Skin of body (tissue), 2 donors: Measurements from ENCODE around the gene CTSD. TPM values are rescaled to one million over a fixed set of nuclear protein-coding genes. Genes with fewer than 3 reads are reported as not detected.

Experiments used
- DNase-seq: peaks from one replicate; lab custom pipeline; 2025; lab: John Stamatoyannopoulos, UW
- total RNA-seq: library from RNA; depleted of rRNA; stranded (reverse); fragments of >200 nt; gene quantifications from one replicate; pipeline ENCODE4 v1.2.3, GENCODE V29; 2014

Gene CTSD
- total RNA-seq, 1 donor from 2014 or later, result 118 TPM

DNA sequence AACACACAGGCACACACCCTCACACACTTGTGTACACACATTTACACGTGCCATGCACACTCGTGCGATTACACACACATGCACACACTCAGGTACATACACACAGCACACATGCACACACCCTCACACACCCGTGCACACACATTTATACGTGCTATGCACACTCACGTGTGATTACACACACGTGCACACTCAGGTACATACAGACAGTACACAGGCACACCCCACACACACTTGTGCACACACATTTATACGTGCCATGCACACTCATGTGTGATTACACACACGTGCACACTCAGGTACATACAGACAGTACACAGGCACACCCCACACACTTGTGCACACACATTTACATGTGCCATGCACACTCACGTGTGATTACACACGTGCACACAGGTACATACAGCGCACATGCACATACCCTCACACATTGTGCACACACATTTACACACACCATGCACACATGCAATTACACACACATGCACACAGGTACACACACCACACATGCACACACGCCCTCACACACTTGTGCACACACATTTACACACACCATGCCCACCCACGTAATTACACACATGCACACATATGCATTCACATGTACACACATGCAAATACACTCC, 17.9 kb downstream of the CTSD start:
- DNase-seq, result no peak

GRCh38 chr11:1744891-1745700, 18.6 kb downstream of the CTSD start:
- DNase-seq, result no peak

DNA sequence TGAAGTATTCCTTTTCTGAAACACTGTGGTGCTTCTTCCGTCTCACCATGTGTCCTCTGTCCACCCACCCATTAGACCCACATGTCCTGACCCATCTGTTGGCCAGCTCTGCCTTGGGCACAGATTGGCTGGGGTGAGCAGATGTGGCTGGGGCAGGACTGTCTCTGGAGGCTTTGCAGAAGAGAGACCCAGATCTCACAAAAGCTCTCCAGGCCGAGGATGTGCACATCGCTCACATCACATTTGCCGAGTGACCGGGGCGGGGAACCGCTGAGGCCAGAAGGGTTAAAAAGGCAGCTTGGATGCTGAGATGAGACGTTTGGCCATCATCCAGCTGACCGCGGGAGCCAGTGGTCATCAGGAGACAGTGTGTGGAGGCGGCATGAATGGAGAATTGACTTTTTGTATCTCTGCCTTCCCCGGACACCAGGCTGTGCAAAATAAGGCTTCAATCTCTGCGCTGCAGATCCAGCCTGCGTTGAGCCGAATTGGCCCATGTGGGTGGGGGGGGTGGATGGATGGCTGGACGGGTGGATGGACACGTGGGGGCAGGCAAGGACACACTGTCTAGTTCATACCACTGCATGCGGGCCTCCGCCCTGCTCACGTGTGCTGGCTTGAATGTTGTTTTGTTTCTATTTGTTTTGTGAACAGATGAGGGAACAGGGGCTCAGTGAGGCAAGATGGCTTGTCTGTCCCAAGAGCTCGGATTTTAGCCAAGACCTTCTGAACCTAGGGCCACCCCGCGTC, 19.4 kb downstream of the CTSD start:
- no peak for DNase-seq

DNA sequence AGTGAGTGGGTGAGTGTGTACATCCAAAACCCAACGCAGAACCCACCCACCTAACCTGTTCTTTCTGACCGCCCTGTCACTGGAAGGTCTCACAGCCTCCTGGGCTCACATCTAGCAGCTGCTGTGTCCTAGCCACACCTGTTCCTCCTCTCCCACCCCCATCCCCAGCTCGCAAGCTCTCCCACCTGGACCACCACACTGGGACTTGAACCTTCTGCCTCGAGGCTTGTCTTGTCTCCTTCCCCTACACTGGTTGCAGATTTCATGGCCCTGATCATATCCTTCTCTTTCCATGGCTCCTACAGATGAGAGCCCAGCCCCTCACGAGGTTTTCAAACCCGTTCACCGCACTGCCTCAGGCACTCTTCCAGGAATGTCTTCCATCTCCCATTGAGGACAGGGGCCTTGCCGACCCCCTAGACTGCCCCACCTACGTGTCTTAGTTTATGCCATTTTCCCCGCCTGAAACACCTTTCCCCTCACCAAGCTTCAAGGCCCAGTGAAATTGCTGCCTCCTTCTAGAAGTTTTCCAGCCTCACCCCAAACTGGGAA, 20.1 kb downstream of the CTSD start:
- DNase-seq, result no peak

DNA sequence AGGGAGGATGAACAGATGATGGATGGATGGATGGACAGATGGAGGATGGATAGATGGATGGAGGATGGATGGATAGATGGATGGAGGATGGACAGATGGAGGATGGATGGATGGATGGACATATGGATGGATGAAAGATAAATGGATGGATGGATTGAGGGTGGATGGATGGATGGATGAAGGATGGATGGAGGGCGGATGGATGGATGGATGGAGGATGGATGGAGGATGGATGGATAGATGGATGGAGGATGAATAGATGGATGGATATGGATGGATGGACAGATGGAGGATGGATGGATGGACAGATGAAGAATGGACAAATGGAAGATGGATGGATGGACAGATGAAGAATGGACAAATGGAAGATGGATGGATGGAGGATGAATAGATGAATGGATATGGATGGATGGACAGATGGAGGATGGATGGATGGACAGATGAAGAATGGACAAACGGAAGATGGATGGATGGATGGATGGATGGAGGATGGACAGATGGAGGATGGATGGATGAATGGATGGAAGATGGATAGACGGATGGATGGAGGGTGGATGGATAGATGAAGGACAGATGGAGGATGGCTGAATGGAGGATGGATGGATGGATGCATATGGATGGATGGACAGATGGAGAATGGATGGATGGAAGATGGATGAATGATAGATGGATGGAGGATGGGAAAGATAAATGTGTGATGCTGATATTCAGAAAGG, 20.7 kb downstream of the CTSD start:
- no peak for DNase-seq

DNA sequence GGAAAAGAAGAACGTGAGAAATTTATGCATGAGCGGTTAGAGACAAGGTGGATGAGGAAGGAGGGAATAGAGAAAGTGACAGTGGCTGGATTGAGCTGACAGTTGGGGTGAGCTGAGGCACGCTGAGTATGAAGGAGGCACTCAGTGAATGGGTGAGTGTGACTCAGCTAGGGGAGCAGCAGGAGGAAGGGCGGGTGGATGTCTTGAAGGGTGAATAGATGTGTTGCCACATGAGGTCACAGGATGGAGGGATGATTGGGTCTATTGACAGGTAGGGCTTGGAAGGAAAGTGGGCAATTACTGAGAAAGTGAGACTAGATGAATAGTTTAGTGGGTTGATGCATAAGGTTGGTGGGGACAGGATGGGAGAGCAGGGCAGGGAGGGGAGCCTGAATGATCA, 21.4 kb downstream of the CTSD start:
- DNase-seq, result no peak

DNA sequence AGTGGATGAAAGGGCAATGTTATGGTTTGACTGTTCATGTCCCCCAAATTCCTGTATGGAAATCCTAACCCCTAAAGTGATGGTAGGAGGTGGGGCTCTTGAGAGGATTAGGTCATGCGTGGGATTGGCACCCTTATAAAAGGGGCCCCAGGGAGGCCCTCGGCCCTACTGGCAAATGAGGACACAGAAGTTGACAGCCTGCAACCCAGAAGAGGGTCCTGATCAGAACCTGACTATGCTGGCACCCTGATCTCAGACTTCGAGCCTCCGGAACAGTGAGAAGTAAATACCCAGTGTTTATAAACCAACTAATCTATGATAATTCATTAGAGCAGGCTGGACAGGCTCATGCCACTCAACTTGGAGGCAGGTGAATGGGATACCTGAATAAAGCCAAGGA, 22.0 kb downstream of the CTSD start:
- no peak for DNase-seq

DNA sequence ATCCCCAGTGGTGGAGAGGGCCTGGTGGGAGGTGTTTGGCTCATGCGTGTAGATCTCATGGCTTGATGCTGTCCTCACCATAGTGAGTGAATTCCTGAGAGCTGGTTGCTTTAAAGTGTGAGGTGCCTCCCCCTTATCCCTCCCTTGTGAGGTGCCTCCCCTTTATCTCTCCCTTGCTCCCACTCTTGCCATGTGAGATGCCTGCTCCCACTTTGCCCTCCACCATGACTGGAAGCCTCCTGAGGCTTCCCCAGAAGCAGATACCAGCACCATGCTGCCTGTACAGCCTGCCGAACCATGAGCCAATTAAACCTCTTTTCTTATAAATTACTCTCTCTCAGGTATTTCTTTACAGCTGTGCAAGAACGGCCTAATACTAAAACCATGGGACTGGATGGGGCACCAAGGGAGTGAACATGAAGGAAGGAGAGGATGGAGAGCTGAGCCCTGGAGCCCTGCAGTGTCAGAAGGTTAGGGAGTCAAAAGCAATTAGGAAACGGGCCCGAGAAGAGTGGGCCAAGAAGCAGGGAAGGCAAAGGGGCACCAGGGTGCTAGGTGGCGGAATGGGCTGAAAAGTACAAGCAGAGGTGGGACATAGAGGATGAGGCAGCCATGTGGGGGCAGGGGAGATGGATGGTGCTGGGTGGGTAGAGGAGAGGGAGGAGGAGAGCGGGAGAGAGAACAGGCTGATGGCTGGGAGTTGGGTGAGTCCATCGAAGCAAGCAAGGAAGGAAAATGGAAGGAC, 22.8 kb downstream of the CTSD start:
- no peak for DNase-seq

DNA sequence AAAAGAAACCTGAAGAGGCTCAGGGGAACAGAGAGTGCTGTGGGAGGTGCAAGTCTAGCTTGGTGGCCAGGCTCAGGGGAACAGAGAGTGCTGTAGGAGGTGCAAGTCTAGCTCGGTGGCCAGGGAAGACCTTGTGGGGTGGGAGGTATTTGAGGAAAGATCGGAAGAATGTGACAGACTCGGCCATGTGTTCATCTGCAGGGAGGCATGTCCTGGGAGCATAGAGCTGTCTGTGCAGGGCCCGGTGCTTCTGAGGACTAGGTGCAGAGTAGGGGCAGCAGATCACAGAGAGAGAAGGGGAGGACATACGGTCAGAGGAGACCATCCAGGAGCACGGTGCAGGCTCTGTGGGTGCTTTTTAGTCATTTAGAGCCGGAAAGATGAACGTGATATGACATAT, 24.2 kb downstream of the CTSD start:
- DNase-seq, result no peak

GRCh38 chr11:1738380-1738779, 25.3 kb downstream of the CTSD start:
- no peak for DNase-seq

DNA sequence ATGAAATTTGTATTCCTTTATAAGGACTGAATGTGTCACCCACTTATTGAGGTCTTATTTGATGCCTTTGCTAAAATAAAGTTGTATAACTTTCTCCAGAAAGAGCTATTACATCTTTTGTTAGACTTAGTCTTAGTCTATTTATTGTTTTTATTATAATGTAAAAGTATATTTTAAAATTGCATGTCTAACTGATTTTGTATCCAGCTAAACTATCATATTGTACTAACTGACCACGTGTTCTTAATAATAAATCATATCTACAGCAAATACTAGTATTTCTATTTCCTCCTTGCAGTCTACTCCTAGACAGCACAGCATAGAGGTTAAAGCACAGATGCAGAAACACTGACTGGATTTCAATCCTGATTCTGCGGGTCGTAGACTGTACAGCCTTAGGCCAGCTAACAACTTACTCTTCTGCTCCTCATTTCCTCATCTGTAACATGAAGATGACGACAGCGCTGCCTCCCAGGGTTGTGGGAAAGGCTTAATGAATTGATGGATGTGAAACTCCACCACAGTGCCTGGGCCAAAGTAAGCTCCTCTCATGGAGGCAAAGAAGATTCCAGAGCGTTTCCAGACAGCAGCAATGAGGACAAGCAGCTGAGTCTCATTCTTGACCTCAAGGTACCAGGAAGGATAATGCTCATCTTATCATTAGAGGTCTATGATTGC, 26.5 kb downstream of the CTSD start:
- no peak for DNase-seq

- DNase-seq, result no peak
These were observed 27.2 kb downstream of the CTSD start for GRCh38 chr11:1736447-1736992.

DNA sequence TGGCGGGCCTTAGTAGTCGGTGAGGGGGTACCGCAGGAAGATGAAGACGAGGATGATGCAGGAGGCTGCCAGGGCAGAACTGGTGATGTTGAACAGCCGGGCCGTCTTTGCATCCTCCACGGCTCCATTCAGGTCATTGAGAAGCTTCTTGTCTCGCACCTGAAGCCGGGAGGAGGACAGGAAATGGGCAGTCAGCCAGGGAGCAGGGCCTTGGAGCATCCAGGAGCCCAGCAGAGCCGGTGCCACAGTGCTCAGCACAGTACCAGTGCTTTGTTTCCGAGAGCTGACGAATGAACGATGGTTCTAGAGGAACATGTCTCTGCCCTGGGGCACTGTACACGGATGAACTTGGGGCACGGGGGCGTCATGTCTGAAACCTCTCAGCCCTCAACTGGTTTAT, 28.5 kb downstream of the CTSD start:
- no peak for DNase-seq

GRCh38 chr11:1734641-1735081, 29.1 kb downstream of the CTSD start:
- DNase-seq, result no peak

GRCh38 chr11:1733716-1734640, 29.7 kb downstream of the CTSD start:
- DNase-seq, result no peak

DNA sequence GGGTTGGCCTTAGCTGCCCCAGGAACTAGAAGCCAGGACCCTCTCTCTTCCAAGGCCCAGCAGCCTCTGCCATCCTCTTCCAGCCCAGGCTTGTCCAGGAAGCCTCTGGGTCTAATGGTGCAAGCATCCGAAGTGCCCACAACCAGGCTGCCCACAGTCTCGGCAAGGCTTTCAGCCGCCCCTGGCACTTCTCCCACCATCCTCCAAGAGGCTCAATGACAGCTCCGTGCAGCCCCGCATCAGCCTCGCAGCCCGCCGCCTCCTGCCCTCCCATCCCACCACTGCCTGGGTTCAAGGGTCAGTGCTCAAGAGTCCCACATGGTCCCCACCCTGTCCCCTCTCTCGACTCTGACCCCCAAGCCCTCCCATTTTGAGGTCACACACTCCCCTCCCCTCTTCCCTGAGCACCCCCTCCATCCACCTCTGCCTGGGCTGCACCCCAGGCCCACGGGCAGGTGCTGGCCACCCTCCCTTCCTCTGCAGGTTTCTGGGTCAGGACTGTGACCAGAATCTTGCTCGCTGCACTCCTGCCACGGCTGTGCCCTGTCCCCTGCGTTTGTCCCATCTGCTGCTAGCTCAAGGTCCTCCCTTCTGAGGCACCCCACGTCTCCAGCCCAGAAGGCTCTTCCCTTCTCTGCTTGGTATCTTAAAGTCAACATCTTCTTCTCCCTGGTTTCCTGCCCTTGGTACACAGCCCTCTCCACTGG, 30.6 kb downstream of the CTSD start:
- DNase-seq, result no peak

DNA sequence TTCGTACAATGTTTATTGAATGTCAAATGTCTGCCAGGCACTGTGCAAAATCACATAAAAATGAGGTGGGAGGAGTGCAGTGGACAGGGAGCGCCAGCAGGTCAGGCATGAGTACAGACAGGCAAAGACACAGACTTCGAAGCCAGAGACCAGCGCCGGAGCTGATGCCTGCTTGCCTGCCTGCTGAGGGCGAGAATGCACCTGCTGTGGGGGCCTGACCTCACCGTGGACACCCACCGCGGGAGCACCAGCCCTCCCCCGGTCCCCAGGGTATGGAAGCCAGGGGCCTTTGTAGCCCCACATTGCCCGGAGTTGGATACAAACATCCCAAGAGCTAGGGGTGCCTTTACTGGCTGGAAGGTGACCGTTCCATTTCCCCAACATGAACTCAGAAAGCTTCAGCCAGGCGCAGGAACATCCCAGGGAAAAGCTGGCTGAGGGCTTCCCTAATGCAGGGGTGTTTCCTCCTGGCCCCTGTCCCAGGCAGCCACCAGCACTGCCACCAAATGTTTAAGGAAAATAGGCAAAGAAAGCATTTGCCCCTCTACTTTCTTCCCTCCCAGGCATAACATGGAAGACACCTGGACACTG, 31.2 kb downstream of the CTSD start:
- DNase-seq, result no peak
